HEK293 (cell line): ENCODE data around the gene TLE6.

Experiments
- CTCF ChIA-PET: fragments of 350-600 bp; formaldehyde crosslinking; extraction: SDS; loops from one replicate; lab custom pipeline; 2021; ENCODE audit warnings: antibody characterized with exemption; lab: Yijun Ruan, JAX
- POLR2A ChIA-PET: fragments of 300-600 bp; formaldehyde crosslinking; extraction: SDS; loops from one replicate; lab custom pipeline; 2020; ENCODE audit warnings: antibody characterized with exemption, inconsistent platforms; lab: Yijun Ruan, JAX
- H3K27ac ChIP-seq: fragments of 200-500 bp; sonication (Bioruptor generic); 2 replicates; pipeline ENCODE4 v1.5.1; 2014; ENCODE audit warnings: low read depth, low read length, control low read depth, inconsistent platforms; ENCODE audit errors: extremely low read depth
- H3K36me3 ChIP-seq, 2 experiments: fragments of 200-500 bp in 1 of 2; sonication (Bioruptor generic) in 1 of 2; 1 replicate in 1 of 2; 2 replicates in 1 of 2; pipeline ENCODE4 v1.5.1; 2014 to 2017; ENCODE audit warnings: inconsistent platforms in 2 of 2, low read length in 2 of 2; ENCODE audit not compliant: control insufficient read depth in 2 of 2, insufficient read depth in 1 of 2
- H3K4me1 ChIP-seq: fragments of 200-500 bp; sonication (Bioruptor generic); 2 replicates; pipeline ENCODE4 v1.5.1; 2014; ENCODE audit warnings: mild to moderate bottlenecking, low read length, inconsistent platforms; ENCODE audit not compliant: control insufficient read depth, insufficient read depth
- H3K4me3 ChIP-seq: 2 replicates; pipeline ENCODE4 v1.5.1; 2011; ENCODE audit warnings: low read depth, mild to moderate bottlenecking, control low read depth, low read length, moderate library complexity
- H3K9me3 ChIP-seq: fragments of 200-500 bp; sonication (Bioruptor generic); 2 replicates; pipeline ENCODE4 v1.5.1; 2014; ENCODE audit warnings: low read depth, low read length, inconsistent platforms; ENCODE audit not compliant: control insufficient read depth, insufficient read depth
- GLI4 ChIP-seq: fragments of 450-650 bp; formaldehyde crosslinking; IDR thresholded peaks from 2 replicates; pipeline ENCODE4 v1.5.1; 2016; ENCODE audit warnings: missing biosample characterization, missing genetic modification characterization
- KLF9 ChIP-seq: fragments of 450-650 bp; formaldehyde crosslinking; IDR thresholded peaks from 2 replicates; pipeline ENCODE4 v1.5.1; 2016; ENCODE audit warnings: missing biosample characterization, missing genetic modification characterization, low read depth
- RBAK ChIP-seq: fragments of 450-650 bp; formaldehyde crosslinking; IDR thresholded peaks from 2 replicates; pipeline ENCODE4 v1.5.1; 2016; ENCODE audit warnings: missing biosample characterization, missing genetic modification characterization
- TSHZ1 ChIP-seq: fragments of 450-650 bp; formaldehyde crosslinking; IDR thresholded peaks from 2 replicates; pipeline ENCODE4 v1.5.1; 2016; ENCODE audit warnings: missing biosample characterization, missing genetic modification characterization, borderline replicate concordance
- ZBTB17 ChIP-seq: fragments of 450-650 bp; formaldehyde crosslinking; IDR thresholded peaks from 2 replicates; pipeline ENCODE4 v1.5.1; 2016; ENCODE audit warnings: missing biosample characterization, missing genetic modification characterization
- ZBTB7A ChIP-seq: fragments of 450-650 bp; formaldehyde crosslinking; IDR thresholded peaks from 2 replicates; pipeline ENCODE4 v1.5.1; 2016; ENCODE audit warnings: low read depth, missing biosample characterization, missing genetic modification characterization
- ZNF121 ChIP-seq: fragments of 450-650 bp; formaldehyde crosslinking; IDR thresholded peaks from 2 replicates; pipeline ENCODE4 v1.5.1; 2016; ENCODE audit warnings: missing biosample characterization, missing genetic modification characterization
- ZNF157 ChIP-seq: fragments of 450-650 bp; formaldehyde crosslinking; IDR thresholded peaks from 2 replicates; pipeline ENCODE4 v1.5.1; 2016; ENCODE audit warnings: missing biosample characterization, missing genetic modification characterization
- ZNF169 ChIP-seq: fragments of 450-650 bp; formaldehyde crosslinking; IDR thresholded peaks from 2 replicates; pipeline ENCODE4 v1.5.1; 2016; ENCODE audit warnings: missing biosample characterization, missing genetic modification characterization
- ZNF223 ChIP-seq: fragments of 450-650 bp; formaldehyde crosslinking; IDR thresholded peaks from 2 replicates; pipeline ENCODE4 v1.5.1; 2016; ENCODE audit warnings: missing biosample characterization, missing genetic modification characterization
- ZNF239 ChIP-seq: fragments of 450-650 bp; formaldehyde crosslinking; IDR thresholded peaks from 2 replicates; pipeline ENCODE4 v1.5.1; 2016; ENCODE audit warnings: missing biosample characterization, missing genetic modification characterization
- ZNF280D ChIP-seq: fragments of 450-650 bp; formaldehyde crosslinking; IDR thresholded peaks from 2 replicates; pipeline ENCODE4 v1.5.1; 2016; ENCODE audit warnings: missing biosample characterization, missing genetic modification characterization
- ZNF292 ChIP-seq: fragments of 450-650 bp; formaldehyde crosslinking; IDR thresholded peaks from 2 replicates; pipeline ENCODE4 v1.5.1; 2016; ENCODE audit warnings: low read depth, missing biosample characterization, missing genetic modification characterization, borderline replicate concordance
- ZNF366 ChIP-seq: fragments of 450-650 bp; formaldehyde crosslinking; conservative IDR thresholded peaks from 2 replicates; pipeline ENCODE4 v1.5.1; 2016; ENCODE audit warnings: missing biosample characterization, missing genetic modification characterization
- ZNF404 ChIP-seq: fragments of 450-650 bp; formaldehyde crosslinking; IDR thresholded peaks from 2 replicates; pipeline ENCODE4 v1.5.1; 2017; ENCODE audit warnings: missing biosample characterization, missing genetic modification characterization
- ZNF529 ChIP-seq: fragments of 450-650 bp; formaldehyde crosslinking; IDR thresholded peaks from 2 replicates; pipeline ENCODE4 v1.5.1; 2017; ENCODE audit warnings: missing genetic modification characterization, missing biosample characterization; ENCODE audit not compliant: insufficient replicate concordance
- ZNF785 ChIP-seq: fragments of 450-650 bp; formaldehyde crosslinking; IDR thresholded peaks from 2 replicates; pipeline ENCODE4 v1.5.1; 2016; ENCODE audit warnings: missing biosample characterization, missing genetic modification characterization
- ZSCAN23 ChIP-seq: fragments of 450-650 bp; formaldehyde crosslinking; IDR thresholded peaks from 2 replicates; pipeline ENCODE4 v1.5.1; 2016; ENCODE audit warnings: missing biosample characterization, missing genetic modification characterization

The TLE6 gene

DNA sequence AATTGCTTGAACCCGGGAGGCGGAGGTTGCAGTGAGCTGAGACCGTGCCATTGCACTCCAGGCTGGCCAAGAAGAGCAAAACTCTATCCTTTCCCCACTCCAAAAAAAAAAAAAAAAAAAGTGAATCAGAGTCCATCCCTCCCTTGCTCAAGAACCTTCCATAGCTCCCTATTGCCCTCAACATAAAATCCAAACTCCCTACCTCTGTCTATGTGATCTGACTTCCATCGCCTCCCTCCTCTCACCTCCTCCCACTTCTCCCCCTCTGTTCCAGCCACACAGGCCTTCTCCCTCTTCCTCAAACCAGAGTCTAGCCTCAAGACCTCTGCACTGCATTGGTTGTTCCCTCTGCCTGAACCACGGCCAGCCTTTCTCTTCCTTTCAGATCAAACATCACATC is 61.8 kb downstream of the TLE6 start (continued):
- TF ChIP-seq ZBTB7A (tag by site-specific recombination): 0 out of 2 replicates have a peak, but pooled peaks have one; percentile 25
- no peak for TF ChIP-seq ZNF223
- TF ChIP-seq GLI4 (tag by site-specific recombination): no peak
- no peak for TF ChIP-seq RBAK (tag by site-specific recombination)
- no peak for TF ChIP-seq ZSCAN23

DNA sequence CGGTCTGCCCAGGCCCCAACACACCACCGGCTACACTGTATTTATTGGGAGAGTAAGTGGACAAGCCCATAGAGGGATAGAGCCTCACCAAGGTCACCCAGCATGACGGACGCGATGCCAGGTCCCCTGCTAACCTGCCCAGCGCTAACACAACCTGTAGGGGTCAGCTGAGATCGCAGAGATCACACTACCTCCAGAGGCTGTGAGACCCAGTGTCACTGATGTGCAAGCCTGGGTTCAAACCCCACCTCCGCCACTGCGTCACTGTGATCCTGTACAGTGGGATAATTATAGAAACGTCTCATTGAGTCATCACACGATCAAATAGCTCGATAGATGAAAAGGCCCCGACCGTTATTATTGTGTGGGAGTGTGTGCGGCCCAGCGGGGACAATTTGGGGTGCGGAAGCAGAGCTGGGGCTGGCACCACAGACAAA is 62.3 kb downstream of the TLE6 start:
- CTCF ChIA-PET: interaction anchor here (0.6 kb wide), 1 partner anchor 74 kb away, joined by 4 read pairs; no protein-coding TSS in a partner anchor
- POLR2A ChIA-PET: no interaction called here

More for the DNA sequence above, 62.3 kb downstream of the TLE6 start:
- Histone ChIP-seq H3K9me3 (no peaks in the 10 kb centered on the region), H3K27ac (no peak overlapping the region)
- TF ChIP-seq ZNF292 (tag by site-specific recombination): no peak
- no peak for TF ChIP-seq ZNF157 (tag by site-specific recombination)
- no peak for TF ChIP-seq ZNF280D
- no peak for TF ChIP-seq KLF9 (tag by site-specific recombination)
- TF ChIP-seq ZNF366 (tag by site-specific recombination): no peak
- TF ChIP-seq ZSCAN23: no peak
- TF ChIP-seq ZNF169: no peak
- no peak for TF ChIP-seq ZNF785
- TF ChIP-seq TSHZ1 (tag by site-specific recombination): no peak
- no peak for TF ChIP-seq ZNF529 (tag by site-specific recombination)
- TF ChIP-seq ZNF404: no peak
- no peak for TF ChIP-seq ZNF239 (tag by site-specific recombination)
- no peak for TF ChIP-seq ZBTB17 (tag by site-specific recombination)
- TF ChIP-seq ZNF121 (tag by site-specific recombination): no peak
- TF ChIP-seq, all 188 proteins: peak for 0
- Histone ChIP-seq H3K36me3 (no peaks in the 10 kb centered on the region), H3K4me3 (no peak overlapping the region), H3K4me1 (peaks cover 6% of the 10 kb centered on the region; the same call in 1 of the 2 replicates)
